H1 (cell line): ENCODE measurements around the gene PKM. TPM values are rescaled to one million over a fixed set of nuclear protein-coding genes. Genes with fewer than 3 reads are reported as not detected.

ENCODE experiments used
- CEBPB ChIP-seq: IDR thresholded peaks from 2 replicates; pipeline ENCODE4 v1.6.1; 2012; ENCODE audit warnings: low read depth, low read length
- CHD7 ChIP-seq: fragments of 300-600 bp; sonication (generic); IDR thresholded peaks from 2 replicates; pipeline ENCODE4 v1.7.1; 2012; ENCODE audit warnings: low read length, moderate library complexity, mild to moderate bottlenecking, inconsistent platforms; ENCODE audit not compliant: insufficient replicate concordance
- CTCF ChIP-seq, 3 experiments: IDR thresholded peaks; 1 replicate in 2 of 3; 2 replicates in 1 of 3; pipeline versions ENCODE4 v1.5.1 to v1.6.1; 2011; ENCODE audit warnings: low read length in 3 of 3, mild to moderate bottlenecking in 3 of 3, inconsistent platforms in 2 of 3, low read depth in 1 of 3, moderate library complexity in 1 of 3; ENCODE audit not compliant: insufficient read depth in 1 of 3; ENCODE audit errors: control extremely low read depth in 1 of 3
- HDAC6 ChIP-seq: IDR thresholded peaks from one replicate; pipeline ENCODE4 v1.7.1; 2012; ENCODE audit warnings: low read depth, mild to moderate bottlenecking, inconsistent platforms, low read length, moderate library complexity
- RFX5 ChIP-seq: IDR thresholded peaks from 2 replicates; pipeline ENCODE4 v1.6.1; 2011; ENCODE audit warnings: low read depth, low read length, improper control_type of control experiment, borderline replicate concordance
- SP4 ChIP-seq: IDR thresholded peaks from 2 replicates; pipeline ENCODE4 v1.6.1; 2012; ENCODE audit warnings: low read length, inconsistent platforms
- SRF ChIP-seq: IDR thresholded peaks from 2 replicates; pipeline ENCODE4 v1.6.1; 2011; ENCODE audit warnings: mild to moderate bottlenecking, low read depth, low read length, moderate library complexity
- TAF1 ChIP-seq: IDR thresholded peaks from 2 replicates; pipeline ENCODE4 v1.6.1; 2011; ENCODE audit warnings: mild to moderate bottlenecking, low read depth, low read length
- TAF7 ChIP-seq: optimal IDR thresholded peaks from 2 replicates; pipeline ENCODE3; 2011; ENCODE audit warnings: low read depth, mild to moderate bottlenecking, inconsistent platforms, low read length, moderate library complexity, borderline replicate concordance
- polyA plus RNA-seq, 7 experiments: library from polyadenylated mRNA; depleted of rRNA in 3 of 7; stranded (reverse) in 5 of 7; unstranded in 2 of 7; fragments of >200 nt in 5 of 7; fragments of 200-250 nt in 2 of 7; gene quantifications; 1 replicate in 5 of 7; 2 replicates in 1 of 7; 4 replicates in 1 of 7; pipeline versions ENCODE4 v1.2.1 to v1.2.3, GENCODE V29; 2011 to 2013; ENCODE audit warnings: missing spikeins in 2 of 7, mixed read lengths in 2 of 7
- total RNA-seq: library from RNA; stranded (reverse); fragmentation: NEBNext Ultra II Directional; extraction: Animal tissue kit (Norgen Biotek cat#: 25700); gene quantifications from 2 replicates; pipeline ENCODE4 v1.2.1, GENCODE V29; 2021

The PKM gene
- total and polyA plus RNA-seq, 2 of the 8 experiments (the other 6 are each of a cell fraction or from before 2014, with no cell fraction given) = 780 to 856 TPM

- no peak for TF ChIP-seq CHD7
- TF ChIP-seq SP4 = no peak
- no peak for TF ChIP-seq TAF7
- no peak for TF ChIP-seq TAF1
- no peak for TF ChIP-seq CEBPB
- no peak for TF ChIP-seq HDAC6
- no peak for TF ChIP-seq CTCF (IDR thresholded peaks at IDR 0.05; ENCODE audit: control extremely low read depth in 1 of 3, insufficient read depth in 1 of 3, low read depth in 1 of 3, low read length in 3 of 3)
- TF ChIP-seq SRF = no peak
- TF ChIP-seq RFX5 = no peak
Observed at GRCh38 chr15:72196409-72197040, 34.5 kb downstream of the PKM start (continued).
